HEK293T (cell line): ENCODE results near the gene FAM9A.

Experiments used
- BHLHE40 ChIP-seq: fragments of 450-650 bp; IDR thresholded peaks from 2 replicates; pipeline ENCODE4 v1.6.1; 2016; ENCODE audit warnings: mild to moderate bottlenecking, moderate library complexity, borderline replicate concordance
- CTBP1 ChIP-seq: fragments of 450-650 bp; IDR thresholded peaks from 2 replicates; pipeline ENCODE4 v1.6.1; 2016; ENCODE audit warnings: borderline replicate concordance
- ELF4 ChIP-seq: fragments of 450-650 bp; IDR thresholded peaks from 2 replicates; pipeline ENCODE4 v1.6.1; 2017; ENCODE audit warnings: antibody characterized with exemption
- FOXA1 ChIP-seq: fragments of 450-650 bp; IDR thresholded peaks from 2 replicates; pipeline ENCODE4 v1.6.1; 2016; ENCODE audit warnings: mild to moderate bottlenecking
- FOXM1 ChIP-seq: fragments of 450-650 bp; IDR thresholded peaks from 2 replicates; pipeline ENCODE4 v1.6.1; 2017; ENCODE audit warnings: mild to moderate bottlenecking, borderline replicate concordance
- HDGF ChIP-seq: fragments of 450-650 bp; IDR thresholded peaks from 2 replicates; pipeline ENCODE4 v1.6.1; 2017; ENCODE audit warnings: antibody characterized with exemption, borderline replicate concordance
- LEF1 ChIP-seq: fragments of 450-650 bp; IDR thresholded peaks from 2 replicates; pipeline ENCODE4 v1.6.1; 2017; ENCODE audit warnings: mild to moderate bottlenecking, borderline replicate concordance
- NFRKB ChIP-seq: fragments of 450-650 bp; IDR thresholded peaks from 2 replicates; pipeline ENCODE4 v1.6.1; 2016; ENCODE audit warnings: mild to moderate bottlenecking, moderate library complexity
- SP1 ChIP-seq: fragments of 450-650 bp; IDR thresholded peaks from 2 replicates; pipeline ENCODE4 v1.6.1; 2017
- SUZ12 ChIP-seq: fragments of 450-650 bp; IDR thresholded peaks from 2 replicates; pipeline ENCODE4 v1.6.1; 2016; ENCODE audit warnings: mild to moderate bottlenecking
- ZNF384 ChIP-seq: fragments of 450-650 bp; IDR thresholded peaks from 2 replicates; pipeline ENCODE4 v1.6.1; 2016
- TF ChIP-seq, protein P1 (sequence below): fragments of 450-650 bp; IDR thresholded peaks from 2 replicates; pipeline ENCODE4 v1.6.1; 2016

- no peak for TF ChIP-seq ELF4
- no peak for TF ChIP-seq LEF1
- no peak for TF ChIP-seq FOXM1
- no peak for TF ChIP-seq NFRKB
- no peak for TF ChIP-seq FOXA1
- TF ChIP-seq, protein P1, sequence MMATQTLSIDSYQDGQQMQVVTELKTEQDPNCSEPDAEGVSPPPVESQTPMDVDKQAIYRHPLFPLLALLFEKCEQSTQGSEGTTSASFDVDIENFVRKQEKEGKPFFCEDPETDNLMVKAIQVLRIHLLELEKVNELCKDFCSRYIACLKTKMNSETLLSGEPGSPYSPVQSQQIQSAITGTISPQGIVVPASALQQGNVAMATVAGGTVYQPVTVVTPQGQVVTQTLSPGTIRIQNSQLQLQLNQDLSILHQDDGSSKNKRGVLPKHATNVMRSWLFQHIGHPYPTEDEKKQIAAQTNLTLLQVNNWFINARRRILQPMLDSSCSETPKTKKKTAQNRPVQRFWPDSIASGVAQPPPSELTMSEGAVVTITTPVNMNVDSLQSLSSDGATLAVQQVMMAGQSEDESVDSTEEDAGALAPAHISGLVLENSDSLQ: no peak
- no peak for TF ChIP-seq ZNF384
- TF ChIP-seq BHLHE40: no peak
- no peak for TF ChIP-seq SP1
- TF ChIP-seq CTBP1: no peak
- TF ChIP-seq HDGF: no peak
- TF ChIP-seq SUZ12: no peak
These were observed 7.5 kb upstream of the FAM9A start for GRCh38 chrX:8808661-8809060.
